ENCODE measurements around the gene COMMD9.

COMMD9 gene

GRCh38 chr11:36296884-36297543, 7.8 kb upstream of the COMMD9 start:
- DNase-seq (ENCODE audit: low read depth): no peak

DNA sequence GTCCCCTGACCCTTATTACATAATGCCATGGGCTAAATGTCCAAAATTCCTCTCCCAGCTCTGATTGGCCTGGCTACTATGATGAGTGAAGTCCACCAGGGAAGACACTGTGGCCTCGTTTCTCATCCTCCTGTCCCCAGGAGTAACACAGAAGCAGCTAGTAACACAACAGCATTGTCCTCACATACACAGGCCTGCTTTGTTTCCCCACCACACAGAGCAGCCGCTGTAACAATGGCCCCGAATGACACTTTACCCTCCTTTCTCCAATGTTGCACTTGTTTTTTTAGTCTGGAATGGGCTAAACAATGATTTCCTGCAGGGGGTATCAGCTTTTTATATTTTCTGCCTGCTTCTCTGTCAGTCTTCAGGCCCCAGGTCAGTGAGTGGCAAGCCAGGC, 6.7 kb upstream of the COMMD9 start, which contains the start of gene PRR5L:
TSS of gene PRR5L (plus strand) at position 363 of the 400 bp plus-strand sequence. CDS start 104,834 bp downstream, outside the sequence.
- DNase-seq (ENCODE audit: low read depth): no peak

DNA sequence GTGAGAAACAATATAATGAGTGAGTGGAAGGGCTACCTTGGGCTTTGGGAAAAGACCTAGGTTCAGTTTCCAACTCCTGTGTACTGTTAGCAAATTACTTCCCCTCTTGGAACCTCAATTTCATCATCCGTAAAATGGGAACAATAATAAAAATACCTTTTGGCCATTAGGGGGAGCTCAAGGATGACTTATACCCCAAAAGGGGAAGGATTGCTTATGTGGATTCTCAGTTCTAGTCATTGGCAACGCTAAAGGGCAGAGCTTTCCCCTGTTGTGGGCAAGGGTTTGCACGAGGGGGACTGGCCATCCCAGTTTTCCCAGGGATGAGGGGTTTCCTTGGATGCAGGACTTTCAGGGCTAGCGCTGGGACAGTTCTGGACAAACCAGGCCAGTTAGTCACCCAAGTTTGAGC, 3.1 kb upstream of the COMMD9 start:
- no peak for DNase-seq (ENCODE audit: low read depth)

DNA sequence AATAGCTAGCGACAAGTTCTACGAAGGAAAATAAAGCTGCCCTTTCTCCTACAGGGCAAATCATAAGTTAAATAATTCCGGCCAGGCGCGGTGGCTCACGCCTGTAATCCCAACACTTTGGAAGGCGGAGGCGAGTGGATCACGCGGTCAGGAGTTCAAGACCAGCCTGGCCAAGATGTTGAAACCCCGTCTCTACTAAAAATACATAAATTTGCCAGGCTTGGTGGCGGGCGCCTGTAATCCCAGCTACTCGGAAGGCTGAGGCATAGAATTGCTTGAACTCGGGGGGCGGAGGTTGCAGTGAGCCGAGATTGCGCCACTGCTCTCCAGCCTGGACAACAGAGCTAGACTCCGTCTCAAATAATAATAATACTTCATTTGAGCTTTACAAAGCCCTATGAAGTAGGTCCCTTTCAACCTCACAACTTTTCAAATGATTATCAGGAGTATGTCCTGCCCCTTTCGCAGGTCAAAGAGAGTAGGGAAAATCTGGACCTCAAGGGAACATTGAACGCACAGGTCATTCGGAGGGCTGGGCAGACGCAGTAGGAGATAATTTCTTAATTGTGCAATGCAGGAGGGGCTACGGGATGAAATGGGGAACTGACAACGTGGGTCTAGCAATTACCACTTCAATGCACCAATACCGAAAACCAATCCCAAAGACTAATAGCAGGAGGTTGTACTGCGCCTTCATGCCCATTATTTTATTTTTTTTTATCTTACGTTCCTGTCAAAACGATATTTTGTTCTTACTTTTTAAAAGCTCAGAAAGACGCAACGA, 590 bp downstream of the COMMD9 start:
- DNase-seq (ENCODE audit: low read depth): no peak

DNA sequence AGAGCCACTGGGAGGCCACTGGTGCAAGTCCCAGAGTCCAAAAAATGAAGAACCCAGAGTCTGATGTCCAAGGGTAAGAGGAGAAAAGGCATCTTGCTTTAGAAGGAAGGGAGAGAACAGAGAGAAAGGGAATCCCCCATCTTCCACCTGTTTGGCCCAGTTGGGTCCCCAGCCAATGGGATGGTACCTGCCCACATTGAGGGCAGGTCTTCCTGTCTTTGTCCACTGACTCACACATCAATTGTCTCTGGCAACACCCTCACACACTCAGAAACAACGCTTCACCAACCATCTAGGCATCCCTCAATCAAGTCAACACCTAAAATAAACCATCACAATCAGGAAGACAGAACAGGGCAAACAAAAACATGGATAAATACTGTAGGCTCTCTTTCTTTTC, 6.3 kb downstream of the COMMD9 start:
- no peak for DNase-seq (ENCODE audit: low read depth)

DNA sequence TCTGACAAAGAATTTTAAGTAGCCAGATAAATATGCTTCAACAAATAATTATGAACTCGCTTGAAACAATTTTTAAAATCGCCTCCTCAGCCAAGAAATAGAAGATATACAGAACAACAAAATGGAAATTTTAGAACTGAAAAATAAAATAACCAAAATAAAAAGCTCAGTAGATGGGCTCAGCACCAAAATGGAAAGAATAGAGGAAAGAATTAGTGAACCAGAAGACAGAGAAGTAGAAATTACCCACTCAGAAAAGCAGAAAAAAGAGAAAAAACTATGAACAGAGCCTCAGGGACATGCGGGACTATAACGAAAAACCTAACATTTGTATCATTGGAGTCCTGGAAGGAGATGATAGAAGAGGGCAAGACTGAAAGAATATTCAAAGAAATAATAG, 7.4 kb downstream of the COMMD9 start:
- no peak for DNase-seq (ENCODE audit: low read depth)

GRCh38 chr11:36280531-36280930, 8.7 kb downstream of the COMMD9 start:
- DNase-seq (ENCODE audit: low read depth): no peak

DNA sequence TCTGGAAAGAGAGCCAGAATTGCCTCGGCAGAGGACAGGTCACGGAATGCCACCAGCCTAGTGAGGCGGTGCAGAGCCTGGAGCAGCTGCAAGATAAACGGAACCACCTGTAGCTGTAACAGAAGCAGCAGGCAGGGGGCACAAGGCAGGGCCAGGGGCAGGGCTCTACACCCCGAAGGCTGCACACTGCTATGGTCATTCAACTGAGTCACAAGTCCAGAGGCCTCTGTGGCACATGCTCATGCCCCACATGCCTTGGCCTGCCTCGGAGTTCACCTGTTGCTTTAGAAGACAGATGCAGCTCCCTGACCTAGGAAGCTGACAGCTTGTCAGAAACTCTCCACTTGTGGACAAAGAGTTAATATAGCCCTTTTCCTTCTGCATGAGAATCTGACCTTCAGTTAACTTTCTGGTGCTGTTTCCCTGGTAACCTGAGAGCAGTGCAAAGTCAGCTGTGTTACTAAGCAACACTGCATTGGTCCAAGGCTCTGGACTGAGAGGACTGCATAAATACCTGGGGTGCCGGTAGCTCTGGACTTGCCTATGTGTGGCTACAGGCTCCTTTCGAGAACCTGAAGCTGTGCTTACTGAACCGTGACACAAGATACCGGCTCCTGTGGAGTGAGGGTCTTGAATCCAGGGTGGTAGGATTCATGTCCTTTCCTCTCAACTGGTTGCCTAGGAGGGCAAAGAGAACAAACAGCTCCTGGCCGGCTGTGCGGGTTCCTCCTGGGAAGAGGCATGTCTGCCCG, 10.5 kb downstream of the COMMD9 start:
- DNase-seq (ENCODE audit: low read depth): no peak

GRCh38 chr11:36274414-36274813, 14.8 kb downstream of the COMMD9 start:
- DNase-seq (ENCODE audit: low read depth): no peak

- no peak for DNase-seq (ENCODE audit: low read depth)
Observed at GRCh38 chr11:36273110-36273509, 16.1 kb downstream of the COMMD9 start.

- no peak for DNase-seq (ENCODE audit: low read depth)
Observed at GRCh38 chr11:36271794-36272407, 17.3 kb downstream of the COMMD9 start.

DNA sequence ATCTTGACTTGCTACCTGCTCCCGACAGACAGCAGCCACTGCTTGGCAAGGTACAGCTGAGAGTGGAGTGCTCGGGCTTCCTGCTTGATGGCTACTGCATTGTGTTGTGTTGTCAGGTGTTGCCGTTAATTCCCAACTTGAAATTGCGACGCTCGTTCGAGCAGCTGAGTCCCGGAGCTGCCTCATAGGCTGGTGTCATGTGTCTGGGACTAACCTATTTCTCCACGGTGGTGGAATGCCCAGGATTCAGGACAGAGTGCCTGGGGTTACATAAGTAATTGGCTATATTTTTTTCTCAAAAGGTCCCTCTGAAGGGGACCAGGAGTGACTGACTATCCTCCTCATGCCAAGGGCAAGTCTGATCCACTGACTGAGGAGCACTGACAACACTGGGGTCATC, 18.5 kb downstream of the COMMD9 start:
- no peak for DNase-seq (ENCODE audit: low read depth)

- DNase-seq (ENCODE audit: low read depth): no peak
Observed at GRCh38 chr11:36268337-36268985, 20.8 kb downstream of the COMMD9 start.

DNA sequence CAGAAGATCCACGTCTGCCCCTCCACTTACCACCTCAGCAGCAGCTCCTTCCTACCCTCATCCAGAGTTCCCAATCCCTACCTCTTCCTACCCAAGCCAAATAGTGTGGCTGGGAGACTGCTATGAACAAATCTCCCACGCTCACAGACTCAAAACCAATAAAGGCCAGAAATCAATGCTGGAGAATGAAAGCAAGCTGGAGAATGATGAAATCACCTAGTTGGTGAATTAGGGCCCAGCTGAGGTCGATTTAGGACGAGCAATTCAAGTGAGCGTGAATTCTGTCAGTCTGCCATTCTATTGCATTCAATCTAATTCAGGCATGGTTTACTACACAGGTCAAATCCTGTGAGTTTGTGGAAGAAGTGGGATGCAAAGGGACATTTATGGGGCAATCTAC, 22.5 kb downstream of the COMMD9 start:
- no peak for DNase-seq (ENCODE audit: low read depth)

DNA sequence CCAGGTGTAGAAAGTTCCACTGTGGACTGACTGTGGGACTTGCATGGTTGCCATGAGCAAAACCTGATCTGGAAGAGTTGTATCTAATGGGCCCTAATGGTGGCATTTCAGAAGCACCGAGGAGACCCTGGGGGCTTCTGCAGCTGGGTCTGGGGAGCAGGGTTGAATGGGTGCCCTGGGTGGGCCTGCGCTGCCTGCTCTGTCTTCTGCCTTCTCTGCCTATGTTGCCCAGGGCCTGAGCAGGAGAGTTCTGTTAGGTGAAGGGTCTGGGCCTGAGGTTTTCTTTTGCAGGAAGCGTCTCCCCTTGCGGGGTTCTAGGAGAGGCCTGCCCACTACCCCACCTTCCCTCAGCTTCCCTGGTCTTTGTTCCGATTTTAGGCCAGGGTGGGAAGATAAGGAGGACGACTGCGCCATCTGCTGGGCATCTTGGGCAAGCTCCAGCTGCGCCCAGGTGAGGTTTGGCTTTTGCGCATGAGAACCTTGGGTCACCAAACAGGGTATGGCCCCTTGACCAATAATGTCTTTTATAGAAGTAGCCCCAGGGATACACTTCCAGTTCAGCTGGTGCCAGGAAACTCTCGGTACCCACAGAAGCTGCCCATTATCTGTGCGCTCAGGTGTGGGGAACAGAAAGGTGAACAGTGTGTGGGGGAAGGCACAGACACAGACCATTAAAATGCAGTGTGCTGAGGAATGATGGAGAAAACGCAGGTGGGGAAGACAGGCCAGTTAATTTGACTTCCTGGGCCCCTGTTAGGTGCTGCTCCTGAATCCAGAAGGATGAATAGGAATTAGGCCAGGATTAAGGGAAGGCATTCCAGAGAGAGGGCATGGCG, 23.2 kb downstream of the COMMD9 start:
- DNase-seq (ENCODE audit: low read depth): peak; percentile 27

- DNase-seq (ENCODE audit: low read depth): no peak
Observed at GRCh38 chr11:36264973-36265344, 24.3 kb downstream of the COMMD9 start.

DNA sequence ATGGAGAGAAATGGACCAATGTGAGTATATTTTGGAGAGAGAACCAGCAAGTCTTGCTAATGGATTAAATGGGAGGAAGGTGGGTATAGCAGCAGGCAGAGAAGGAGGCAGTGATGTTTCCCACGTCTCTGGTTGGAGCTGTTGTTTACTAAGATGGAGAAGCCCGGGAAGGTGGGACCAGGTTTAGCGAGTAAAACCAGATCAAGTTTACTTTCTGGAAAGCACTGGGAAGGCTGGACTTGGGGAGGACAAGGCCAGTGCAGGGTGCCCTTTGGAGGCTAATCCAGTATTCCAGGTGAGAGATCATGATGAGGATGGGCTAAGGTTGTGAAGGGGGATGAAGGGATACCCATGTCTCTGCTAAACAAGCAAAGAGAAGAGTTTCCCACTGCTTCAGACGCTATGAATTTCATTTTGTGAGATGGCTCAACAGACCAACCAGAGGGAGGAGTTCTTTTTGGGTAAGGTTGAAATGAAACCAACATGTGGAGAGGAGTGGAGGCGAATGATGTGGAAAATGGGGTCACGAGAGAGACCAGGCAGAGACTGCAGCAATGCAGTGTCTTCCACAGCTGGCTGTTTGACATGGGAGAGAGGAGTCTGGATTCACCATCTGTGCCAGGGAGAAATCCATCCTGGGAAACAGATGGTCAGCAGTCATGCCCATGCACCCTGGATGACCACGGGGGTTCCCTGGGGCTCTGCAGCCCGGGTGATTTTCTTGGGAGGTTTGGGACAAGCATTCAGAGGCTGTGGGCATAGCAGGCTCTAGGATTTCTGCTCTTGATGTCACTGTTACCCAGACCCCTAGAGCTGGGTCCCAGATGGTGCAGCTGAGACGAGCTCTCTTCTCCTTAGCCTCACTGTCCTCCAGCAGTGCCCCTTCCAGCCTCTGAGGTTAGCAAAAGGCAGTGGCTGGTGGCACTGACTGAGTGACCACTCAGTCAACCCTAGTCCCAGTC, 24.9 kb downstream of the COMMD9 start:
- no peak for DNase-seq (ENCODE audit: low read depth)

GRCh38 chr11:36261094-36261493, 28.1 kb downstream of the COMMD9 start:
- DNase-seq (ENCODE audit: low read depth): no peak

DNA sequence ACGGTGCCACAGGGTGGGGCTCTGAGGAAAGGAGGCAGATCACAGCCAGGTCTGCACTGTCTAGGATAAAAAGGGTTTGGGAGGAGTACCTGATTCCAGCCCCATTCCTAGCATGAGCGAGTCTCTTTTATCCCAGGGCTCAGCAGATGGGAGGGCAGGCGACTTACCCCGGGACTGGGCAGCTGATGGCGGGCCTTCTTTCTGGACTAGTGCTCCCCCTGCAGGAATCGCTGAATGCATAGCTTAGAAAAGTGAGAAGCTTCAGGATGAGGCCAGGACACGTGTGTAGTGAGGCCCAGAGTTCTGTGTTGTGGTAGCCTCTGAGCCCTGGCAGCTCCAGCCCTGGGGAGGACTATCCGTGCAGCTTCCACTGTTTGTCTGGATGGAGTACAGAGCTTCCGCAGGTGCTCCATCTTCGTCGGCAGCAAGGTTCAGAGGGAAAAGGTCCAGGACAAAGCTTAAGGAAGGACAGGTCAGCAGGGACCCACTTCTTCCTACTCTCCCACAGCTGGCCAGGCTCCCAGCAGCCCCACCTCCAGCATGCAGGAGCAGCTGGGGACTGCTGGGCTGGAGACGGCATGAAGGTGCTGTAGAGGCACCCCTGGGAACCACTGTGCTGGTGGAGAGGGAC, 30.4 kb downstream of the COMMD9 start:
- DNase-seq (ENCODE audit: low read depth): no peak
